ENCODE measurements around the gene TAF11L11. TPM values are rescaled to one million over a fixed set of nuclear protein-coding genes. Genes with fewer than 3 reads are reported as not detected.

TAF11L11 gene
- total and polyA plus RNA-seq, 10 of the 15 experiments (the other 5 are each of a cell fraction or from before 2014, with no cell fraction given): not detected

Small RNAs within 50 kb of the gene (small RNA-seq; reads per million reads assigned to genes)
- not detected for gene AC233724.1
- gene AC233724.2: not detected
- not detected for gene AC233724.3
- gene AC233724.4: not detected
- not detected for gene AC233724.6
- not detected for gene AC233724.7

Other genes starting within 250 kb of the TAF11L11 start
Only the 7 nearest of the 12 such genes appear.
- not detected in 2 replicates for gene TAF11L7, start 18.4 kb upstream of the TAF11L11 start, total RNA-seq (2014; rRNA removed)
- gene TAF11L7, start 18.4 kb upstream of the TAF11L11 start, total RNA-seq (2014; rRNA removed; fragmentation: Illumina TruSeq; extraction: Trizol): not detected in 2 replicates
- gene TAF11L7, start 18.4 kb upstream of the TAF11L11 start, total RNA-seq (2021): not detected in 2 replicates
- gene TAF11L7, start 18.4 kb upstream of the TAF11L11 start, polyA plus RNA-seq (2011; rRNA removed): not detected in 2 replicates
- not detected in 2 replicates for gene TAF11L7, start 18.4 kb upstream of the TAF11L11 start, polyA plus RNA-seq (2014; fragmentation: Illumina TruSeq; extraction: Trizol)
- not detected for gene TAF11L7, start 18.4 kb upstream of the TAF11L11 start, polyA plus RNA-seq (2014; fragmentation: Nextera tagmentation; extraction: Ambion mirVana)
- not detected in 2 replicates for gene TAF11L7, start 18.4 kb upstream of the TAF11L11 start, polyA plus RNA-seq (2014; rRNA removed)
- gene TAF11L7, start 18.4 kb upstream of the TAF11L11 start, polyA plus RNA-seq (2016; fragmentation: Nextera tagmentation; extraction: Ambion mirVana): not detected
- not detected in 2 replicates for gene TAF11L8, start 13.2 kb upstream of the TAF11L11 start, total RNA-seq (2014; rRNA removed)
- gene TAF11L8, start 13.2 kb upstream of the TAF11L11 start, total RNA-seq (2014; rRNA removed; fragmentation: Illumina TruSeq; extraction: Trizol): not detected in 2 replicates
- not detected in 2 replicates for gene TAF11L8, start 13.2 kb upstream of the TAF11L11 start, total RNA-seq (2021)
- gene TAF11L8, start 13.2 kb upstream of the TAF11L11 start, polyA plus RNA-seq (2011; rRNA removed): not detected in 2 replicates
- gene TAF11L8, start 13.2 kb upstream of the TAF11L11 start, polyA plus RNA-seq (2014; fragmentation: Illumina TruSeq; extraction: Trizol): not detected in 2 replicates
- gene TAF11L8, start 13.2 kb upstream of the TAF11L11 start, polyA plus RNA-seq (2014; fragmentation: Nextera tagmentation; extraction: Ambion mirVana): not detected
- gene TAF11L8, start 13.2 kb upstream of the TAF11L11 start, polyA plus RNA-seq (2014; rRNA removed): not detected in 2 replicates
- not detected for gene TAF11L8, start 13.2 kb upstream of the TAF11L11 start, polyA plus RNA-seq (2016; fragmentation: Nextera tagmentation; extraction: Ambion mirVana)
- gene TAF11L9, start 9.8 kb upstream of the TAF11L11 start, total RNA-seq (2014; rRNA removed): not detected in 2 replicates
- gene TAF11L9, start 9.8 kb upstream of the TAF11L11 start, total RNA-seq (2014; rRNA removed; fragmentation: Illumina TruSeq; extraction: Trizol): not detected in 2 replicates
- gene TAF11L9, start 9.8 kb upstream of the TAF11L11 start, total RNA-seq (2021): not detected in 2 replicates
- not detected in 2 replicates for gene TAF11L9, start 9.8 kb upstream of the TAF11L11 start, polyA plus RNA-seq (2011; rRNA removed)
- not detected in 2 replicates for gene TAF11L9, start 9.8 kb upstream of the TAF11L11 start, polyA plus RNA-seq (2014; fragmentation: Illumina TruSeq; extraction: Trizol)
- gene TAF11L9, start 9.8 kb upstream of the TAF11L11 start, polyA plus RNA-seq (2014; fragmentation: Nextera tagmentation; extraction: Ambion mirVana): not detected
- not detected in 2 replicates for gene TAF11L9, start 9.8 kb upstream of the TAF11L11 start, polyA plus RNA-seq (2014; rRNA removed)
- not detected for gene TAF11L9, start 9.8 kb upstream of the TAF11L11 start, polyA plus RNA-seq (2016; fragmentation: Nextera tagmentation; extraction: Ambion mirVana)
- not detected in 2 replicates for gene TAF11L10, start 6.4 kb upstream of the TAF11L11 start, total RNA-seq (2014; rRNA removed)
- gene TAF11L10, start 6.4 kb upstream of the TAF11L11 start, total RNA-seq (2014; rRNA removed; fragmentation: Illumina TruSeq; extraction: Trizol): not detected in 2 replicates
- not detected in 2 replicates for gene TAF11L10, start 6.4 kb upstream of the TAF11L11 start, total RNA-seq (2021)
- not detected in 2 replicates for gene TAF11L10, start 6.4 kb upstream of the TAF11L11 start, polyA plus RNA-seq (2011; rRNA removed)
- not detected in 2 replicates for gene TAF11L10, start 6.4 kb upstream of the TAF11L11 start, polyA plus RNA-seq (2014; fragmentation: Illumina TruSeq; extraction: Trizol)
- gene TAF11L10, start 6.4 kb upstream of the TAF11L11 start, polyA plus RNA-seq (2014; fragmentation: Nextera tagmentation; extraction: Ambion mirVana): not detected
- gene TAF11L10, start 6.4 kb upstream of the TAF11L11 start, polyA plus RNA-seq (2014; rRNA removed): not detected in 2 replicates
- not detected for gene TAF11L10, start 6.4 kb upstream of the TAF11L11 start, polyA plus RNA-seq (2016; fragmentation: Nextera tagmentation; extraction: Ambion mirVana)
- gene TAF11L12, start 6.2 kb downstream of the TAF11L11 start, total RNA-seq (2014; rRNA removed): not detected in 2 replicates
- gene TAF11L12, start 6.2 kb downstream of the TAF11L11 start, total RNA-seq (2014; rRNA removed; fragmentation: Illumina TruSeq; extraction: Trizol): not detected in 2 replicates
- not detected in 2 replicates for gene TAF11L12, start 6.2 kb downstream of the TAF11L11 start, total RNA-seq (2021)
- not detected in 2 replicates for gene TAF11L12, start 6.2 kb downstream of the TAF11L11 start, polyA plus RNA-seq (2011; rRNA removed)
- not detected in 2 replicates for gene TAF11L12, start 6.2 kb downstream of the TAF11L11 start, polyA plus RNA-seq (2014; fragmentation: Illumina TruSeq; extraction: Trizol)
- gene TAF11L12, start 6.2 kb downstream of the TAF11L11 start, polyA plus RNA-seq (2014; fragmentation: Nextera tagmentation; extraction: Ambion mirVana): not detected
- not detected in 2 replicates for gene TAF11L12, start 6.2 kb downstream of the TAF11L11 start, polyA plus RNA-seq (2014; rRNA removed)
- not detected for gene TAF11L12, start 6.2 kb downstream of the TAF11L11 start, polyA plus RNA-seq (2016; fragmentation: Nextera tagmentation; extraction: Ambion mirVana)
- not detected in 2 replicates for gene TAF11L13, start 27.9 kb downstream of the TAF11L11 start, total RNA-seq (2014; rRNA removed)
- not detected in 2 replicates for gene TAF11L13, start 27.9 kb downstream of the TAF11L11 start, total RNA-seq (2014; rRNA removed; fragmentation: Illumina TruSeq; extraction: Trizol)
- not detected in 2 replicates for gene TAF11L13, start 27.9 kb downstream of the TAF11L11 start, total RNA-seq (2021)
- gene TAF11L13, start 27.9 kb downstream of the TAF11L11 start, polyA plus RNA-seq (2011; rRNA removed): not detected in 2 replicates
- gene TAF11L13, start 27.9 kb downstream of the TAF11L11 start, polyA plus RNA-seq (2014; fragmentation: Illumina TruSeq; extraction: Trizol): not detected in 2 replicates
- not detected for gene TAF11L13, start 27.9 kb downstream of the TAF11L11 start, polyA plus RNA-seq (2014; fragmentation: Nextera tagmentation; extraction: Ambion mirVana)
- not detected in 2 replicates for gene TAF11L13, start 27.9 kb downstream of the TAF11L11 start, polyA plus RNA-seq (2014; rRNA removed)
- gene TAF11L13, start 27.9 kb downstream of the TAF11L11 start, polyA plus RNA-seq (2016; fragmentation: Nextera tagmentation; extraction: Ambion mirVana): not detected
- not detected in 2 replicates for gene TAF11L14, start 30.3 kb downstream of the TAF11L11 start, total RNA-seq (2014; rRNA removed)
- not detected in 2 replicates for gene TAF11L14, start 30.3 kb downstream of the TAF11L11 start, total RNA-seq (2014; rRNA removed; fragmentation: Illumina TruSeq; extraction: Trizol)
- not detected in 2 replicates for gene TAF11L14, start 30.3 kb downstream of the TAF11L11 start, total RNA-seq (2021)
- gene TAF11L14, start 30.3 kb downstream of the TAF11L11 start, polyA plus RNA-seq (2011; rRNA removed): not detected in 2 replicates
- gene TAF11L14, start 30.3 kb downstream of the TAF11L11 start, polyA plus RNA-seq (2014; fragmentation: Illumina TruSeq; extraction: Trizol): not detected in 2 replicates
- gene TAF11L14, start 30.3 kb downstream of the TAF11L11 start, polyA plus RNA-seq (2014; fragmentation: Nextera tagmentation; extraction: Ambion mirVana): not detected
- not detected in 2 replicates for gene TAF11L14, start 30.3 kb downstream of the TAF11L11 start, polyA plus RNA-seq (2014; rRNA removed)
- not detected for gene TAF11L14, start 30.3 kb downstream of the TAF11L11 start, polyA plus RNA-seq (2016; fragmentation: Nextera tagmentation; extraction: Ambion mirVana)

All from GM12878 (cell line).